ENCODE data around the gene KANSL1. TPM values are rescaled to one million over a fixed set of nuclear protein-coding genes. Genes with fewer than 3 reads are reported as not detected.
"Not testable (repeated sequence)": the region's sequence is repeated elsewhere in the genome, so short reads cannot be mapped to it uniquely, and the experiment has no call there.

The KANSL1 gene
- total RNA-seq, 1 experiment from 2014 or later = 52.5 TPM

- intact Hi-C loops (cut with micrococcal nuclease; ENCODE audit: unreplicated experiment) = no loop called here
- peaks cover 100% of the 10 kb centered on the region for H3K79me2 ChIP-seq (ENCODE audit: low read depth)
These were observed 10.3 kb downstream of the KANSL1 start for GRCh38 chr17:46182961-46183360.

DNA sequence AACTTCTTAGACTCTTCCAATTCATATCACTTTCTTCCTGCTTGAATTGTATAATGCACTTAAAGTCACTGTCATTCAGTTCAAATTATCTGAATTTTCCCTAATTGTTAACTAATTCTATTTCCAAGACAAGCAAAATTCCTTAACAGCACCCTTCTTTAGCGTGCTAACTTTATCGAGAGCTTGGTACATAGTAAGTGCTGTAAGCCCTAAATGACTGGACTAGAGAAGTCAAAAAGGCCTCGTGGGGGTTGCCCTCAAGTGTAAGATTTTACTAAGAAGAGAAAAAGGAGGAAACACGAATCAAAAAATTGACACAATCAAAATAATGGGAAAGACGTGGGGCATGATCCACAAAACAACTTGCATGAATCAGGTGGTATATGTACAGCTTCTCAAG lies 11.3 kb downstream of the KANSL1 start:
- BruUV-seq (replicated peaks) = no TSS peak
- Histone ChIP-seq H3K27ac (no peak overlapping the region), H3K4me3 (no peak overlapping the region), H3K4me1 (replicated peaks; ENCODE audit: insufficient read depth) (0 out of 2 replicates have a peak, but pooled peaks cover 11% of the 10 kb centered on the region), H3K9me3 (ENCODE audit: insufficient read depth, low read depth) (no peaks in the 10 kb centered on the region), H2AFZ (no peak overlapping the region), H3K9me2 (ENCODE audit: insufficient read depth) (no peaks in the 10 kb centered on the region), H3K4me2 (no peak overlapping the region), H3K79me2 (ENCODE audit: low read depth) (peaks cover 100% of the 10 kb centered on the region), H3K36me3 (ENCODE audit: low read depth) (0 out of 2 replicates have a peak, but pooled peaks cover 6% of the 10 kb centered on the region), H4K20me1 (ENCODE audit: insufficient read depth) (peaks cover 98% of the 10 kb centered on the region), H3K27me3 (ENCODE audit: insufficient read depth, low read depth) (no peaks in the 10 kb centered on the region), H3F3A (ENCODE audit: insufficient read depth, low read depth) (peaks cover 4% of the 10 kb centered on the region; the same call in 1 of the 2 replicates)
- ChIA-PET POLR2A (ENCODE audit: unreplicated experiment) (no interaction called here), CTCF (no interaction called here)
- no peak for TF ChIP-seq EZH2 (IDR thresholded peaks at IDR 0.05; ENCODE audit: low read depth)
- TF ChIP-seq, protein P1, sequence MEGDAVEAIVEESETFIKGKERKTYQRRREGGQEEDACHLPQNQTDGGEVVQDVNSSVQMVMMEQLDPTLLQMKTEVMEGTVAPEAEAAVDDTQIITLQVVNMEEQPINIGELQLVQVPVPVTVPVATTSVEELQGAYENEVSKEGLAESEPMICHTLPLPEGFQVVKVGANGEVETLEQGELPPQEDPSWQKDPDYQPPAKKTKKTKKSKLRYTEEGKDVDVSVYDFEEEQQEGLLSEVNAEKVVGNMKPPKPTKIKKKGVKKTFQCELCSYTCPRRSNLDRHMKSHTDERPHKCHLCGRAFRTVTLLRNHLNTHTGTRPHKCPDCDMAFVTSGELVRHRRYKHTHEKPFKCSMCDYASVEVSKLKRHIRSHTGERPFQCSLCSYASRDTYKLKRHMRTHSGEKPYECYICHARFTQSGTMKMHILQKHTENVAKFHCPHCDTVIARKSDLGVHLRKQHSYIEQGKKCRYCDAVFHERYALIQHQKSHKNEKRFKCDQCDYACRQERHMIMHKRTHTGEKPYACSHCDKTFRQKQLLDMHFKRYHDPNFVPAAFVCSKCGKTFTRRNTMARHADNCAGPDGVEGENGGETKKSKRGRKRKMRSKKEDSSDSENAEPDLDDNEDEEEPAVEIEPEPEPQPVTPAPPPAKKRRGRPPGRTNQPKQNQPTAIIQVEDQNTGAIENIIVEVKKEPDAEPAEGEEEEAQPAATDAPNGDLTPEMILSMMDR (conservative IDR thresholded peaks at IDR 0.05) = no peak
- no peak for DNase-seq
- intact Hi-C loops (cut with micrococcal nuclease; ENCODE audit: unreplicated experiment) = no loop called here

More at GRCh38 chr17:46182961-46183360, 10.3 kb downstream of the KANSL1 start:
- Histone ChIP-seq H3K36me3 (ENCODE audit: low read depth) (0 out of 2 replicates have a peak, but pooled peaks cover 6% of the 10 kb centered on the region), H3K4me1 (replicated peaks; ENCODE audit: insufficient read depth) (0 out of 2 replicates have a peak, but pooled peaks cover 11% of the 10 kb centered on the region), H4K20me1 (ENCODE audit: insufficient read depth) (peaks cover 98% of the 10 kb centered on the region), H3K4me2 (no peak overlapping the region), H3K27ac (no peak overlapping the region), H3K4me3 (no peak overlapping the region), H3K9me2 (ENCODE audit: insufficient read depth) (no peaks in the 10 kb centered on the region), H3K27me3 (ENCODE audit: insufficient read depth, low read depth) (no peaks in the 10 kb centered on the region), H3K9me3 (ENCODE audit: insufficient read depth, low read depth) (no peaks in the 10 kb centered on the region), H2AFZ (no peak overlapping the region), H3F3A (ENCODE audit: insufficient read depth, low read depth) (peaks cover 6% of the 10 kb centered on the region; the same call in 1 of the 2 replicates)
- BruUV-seq (replicated peaks) = no TSS peak
- DNase-seq = no peak
- TF ChIP-seq, protein P1 (conservative IDR thresholded peaks at IDR 0.05) = no peak
- TF ChIP-seq EZH2 (IDR thresholded peaks at IDR 0.05; ENCODE audit: low read depth) = no peak
- ChIA-PET CTCF (no interaction called here), POLR2A (ENCODE audit: unreplicated experiment) (interaction anchor here (0.7 kb wide), 1 partner anchor 149 kb away, joined by 3 read pairs; no protein-coding TSS in a partner anchor)

DNA sequence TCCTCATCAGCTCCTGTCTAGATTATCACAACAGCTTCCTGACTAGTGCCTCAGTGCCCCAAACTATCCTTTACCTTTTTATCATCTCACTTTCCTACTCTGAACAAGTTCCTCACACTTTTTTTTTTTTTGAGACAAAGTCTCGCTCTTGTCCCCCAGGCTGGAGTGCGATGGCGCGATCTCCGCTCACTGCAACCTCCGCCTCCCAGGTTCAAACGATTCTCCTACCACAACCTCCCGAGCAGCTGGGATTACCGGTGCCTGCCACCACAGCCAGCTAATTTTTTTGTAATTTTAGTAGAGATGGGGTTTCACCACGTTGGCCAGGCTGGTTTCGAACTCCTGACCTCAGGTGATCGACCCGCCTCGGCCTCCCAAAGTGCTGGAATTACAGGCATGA lies 11.9 kb downstream of the KANSL1 start:
- H3K4me1 ChIP-seq (replicated peaks; ENCODE audit: insufficient read depth) = 0 out of 2 replicates have a peak, but pooled peaks cover 11% of the 10 kb centered on the region
- DNase-seq; H2AFZ ChIP-seq; BruUV-seq (replicated peaks); H3K27ac ChIP-seq; CTCF ChIA-PET; POLR2A ChIA-PET (ENCODE audit: unreplicated experiment); H3F3A ChIP-seq (ENCODE audit: insufficient read depth, low read depth); H3K9me3 ChIP-seq (ENCODE audit: insufficient read depth, low read depth); H3K36me3 ChIP-seq (ENCODE audit: low read depth); H3K4me2 ChIP-seq; intact Hi-C loops (cut with micrococcal nuclease; ENCODE audit: unreplicated experiment); H3K27me3 ChIP-seq (ENCODE audit: insufficient read depth, low read depth); H3K4me3 ChIP-seq; H3K9me2 ChIP-seq (ENCODE audit: insufficient read depth): not testable (repeated sequence)
- H4K20me1 ChIP-seq (ENCODE audit: insufficient read depth) = peaks cover 97% of the 10 kb centered on the region
- peaks cover 100% of the 10 kb centered on the region for H3K79me2 ChIP-seq (ENCODE audit: low read depth)

GRCh38 chr17:46180892-46181274 lies 12.3 kb downstream of the KANSL1 start:
- H3K79me2 ChIP-seq (ENCODE audit: low read depth) = peaks cover 100% of the 10 kb centered on the region
- no peaks in the 10 kb centered on the region for H3K9me2 ChIP-seq (ENCODE audit: insufficient read depth)
- no peaks in the 10 kb centered on the region for H3K27me3 ChIP-seq (ENCODE audit: insufficient read depth, low read depth)
- intact Hi-C loops (cut with micrococcal nuclease; ENCODE audit: unreplicated experiment) = no loop called here
- no peak overlapping the region for H3K4me3 ChIP-seq
- BruUV-seq (replicated peaks) = no TSS peak
- H2AFZ ChIP-seq = no peak overlapping the region
- 0 out of 2 replicates have a peak, but pooled peaks cover 6% of the 10 kb centered on the region for H3K36me3 ChIP-seq (ENCODE audit: low read depth)
- no peak overlapping the region for H3K4me2 ChIP-seq
- no peak for DNase-seq
- peaks cover 97% of the 10 kb centered on the region for H4K20me1 ChIP-seq (ENCODE audit: insufficient read depth)
- POLR2A ChIA-PET (ENCODE audit: unreplicated experiment) = no interaction called here
- H3K4me1 ChIP-seq (replicated peaks; ENCODE audit: insufficient read depth) = 0 out of 2 replicates have a peak, but pooled peaks cover 11% of the 10 kb centered on the region
- H3K9me3 ChIP-seq (ENCODE audit: insufficient read depth, low read depth) = no peaks in the 10 kb centered on the region
- no peak overlapping the region for H3K27ac ChIP-seq
- no peak for TF ChIP-seq EZH2 (IDR thresholded peaks at IDR 0.05; ENCODE audit: low read depth)
- H3F3A ChIP-seq (ENCODE audit: insufficient read depth, low read depth) = peaks cover 4% of the 10 kb centered on the region; the same call in 1 of the 2 replicates
- CTCF ChIA-PET = no interaction called here

DNA sequence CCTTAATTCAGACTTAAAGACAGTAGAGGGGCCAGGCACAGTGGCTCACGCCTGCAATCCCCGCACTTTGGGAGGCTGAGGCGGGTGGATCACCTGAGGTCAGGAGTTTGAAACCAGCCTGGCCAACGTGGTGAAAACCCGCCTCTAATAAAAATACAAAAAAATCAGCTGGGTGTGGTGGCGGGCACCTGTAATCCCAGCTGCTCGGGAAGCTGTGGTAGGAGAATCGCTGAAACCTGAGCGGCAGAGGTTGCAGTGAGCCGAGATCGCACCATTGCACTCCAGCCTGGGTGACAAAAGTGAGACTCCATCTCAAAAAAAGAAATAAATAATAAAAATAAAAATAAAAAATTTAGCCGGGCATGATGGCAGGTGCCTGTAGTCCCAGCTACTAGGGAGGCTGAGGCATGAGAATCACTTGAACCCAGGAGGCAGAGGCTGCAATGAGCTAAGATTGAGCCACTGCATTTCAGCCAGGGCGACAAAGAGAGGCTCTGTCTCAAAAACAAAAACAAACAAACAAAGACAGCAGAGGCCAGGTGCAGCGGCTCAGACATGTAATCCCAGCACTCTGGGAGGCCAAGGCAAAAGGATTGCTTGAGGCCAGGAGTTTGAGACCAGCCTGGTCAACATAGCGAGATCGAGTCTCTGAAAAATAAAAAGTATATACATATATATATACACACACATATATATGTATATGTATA lies 12.9 kb downstream of the KANSL1 start:
- H3K4me3 ChIP-seq; H3K27me3 ChIP-seq (ENCODE audit: insufficient read depth, low read depth); H3K27ac ChIP-seq; intact Hi-C loops (cut with micrococcal nuclease; ENCODE audit: unreplicated experiment); H3K9me3 ChIP-seq (ENCODE audit: insufficient read depth, low read depth); DNase-seq; H3F3A ChIP-seq (ENCODE audit: insufficient read depth, low read depth); H3K4me2 ChIP-seq; BruUV-seq (replicated peaks); POLR2A ChIA-PET (ENCODE audit: unreplicated experiment); H3K36me3 ChIP-seq (ENCODE audit: low read depth); CTCF ChIA-PET; H2AFZ ChIP-seq; H3K9me2 ChIP-seq (ENCODE audit: insufficient read depth): not testable (repeated sequence)
- H3K4me1 ChIP-seq (replicated peaks; ENCODE audit: insufficient read depth) = 0 out of 2 replicates have a peak, but pooled peaks cover 11% of the 10 kb centered on the region
- peaks cover 100% of the 10 kb centered on the region for H3K79me2 ChIP-seq (ENCODE audit: low read depth)
- H4K20me1 ChIP-seq (ENCODE audit: insufficient read depth) = peaks cover 96% of the 10 kb centered on the region

All from PC-9 (cell line).